Fibroblast of mammary gland (primary cell): Measurements from ENCODE around the gene HSCB.
"Not testable (repeated sequence)": the region's sequence is repeated elsewhere in the genome, so short reads cannot be mapped to it uniquely, and the experiment has no call there.

Experiments used
- DNase-seq: peaks from one replicate; pipeline ENCODE4 v3.0.0-alpha.2; 2010; ENCODE audit warnings: low read depth
- H3K4me3 ChIP-seq: 2 replicates; pipeline ENCODE4 v1.5.1; 2011; ENCODE audit warnings: low read depth, mild to moderate bottlenecking, low read length, moderate library complexity; ENCODE audit not compliant: control insufficient read depth
- CTCF ChIP-seq: conservative IDR thresholded peaks from 2 replicates; pipeline ENCODE4 v1.5.1; 2011; ENCODE audit warnings: low read depth, low read length, inconsistent platforms; ENCODE audit not compliant: control insufficient read depth, insufficient read depth

The HSCB gene

GRCh38 chr22:28802595-28803123 lies 60.8 kb downstream of the HSCB start:
- no peak for TF ChIP-seq CTCF
- no peak for DNase-seq
- H3K4me3 ChIP-seq: no peak overlapping the region

GRCh38 chr22:28805426-28805825 lies 63.6 kb downstream of the HSCB start:
- not testable (repeated sequence) for H3K4me3 ChIP-seq, DNase-seq
